ENCODE measurements around the gene SAMD4A. TPM values are rescaled to one million over a fixed set of nuclear protein-coding genes. Genes with fewer than 3 reads are reported as not detected.

The SAMD4A gene
- total RNA-seq, 1 donor from 2014 or later, result 30.6 TPM

DNA sequence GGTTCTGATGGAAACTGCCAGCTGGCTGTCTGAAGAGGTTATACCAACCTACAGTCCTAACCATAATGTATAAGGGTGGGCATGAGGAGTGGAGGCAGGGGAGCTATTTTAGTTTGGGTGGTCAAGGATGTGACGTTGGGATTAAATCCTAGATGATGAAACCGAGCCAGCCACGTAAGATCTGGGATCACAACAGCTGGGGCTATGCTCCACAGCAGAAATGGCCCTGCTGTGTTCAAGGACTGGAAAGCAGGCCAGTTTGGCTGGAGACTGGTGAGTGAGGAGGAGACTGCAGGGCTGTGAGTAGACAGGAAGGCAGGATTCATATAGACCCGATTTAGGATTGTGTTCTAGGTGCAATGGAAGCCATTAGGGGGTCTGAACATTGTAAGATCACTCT lies 66.1 kb downstream of the SAMD4A start:
- no peak for DNase-seq
- TF ChIP-seq, protein P1, sequence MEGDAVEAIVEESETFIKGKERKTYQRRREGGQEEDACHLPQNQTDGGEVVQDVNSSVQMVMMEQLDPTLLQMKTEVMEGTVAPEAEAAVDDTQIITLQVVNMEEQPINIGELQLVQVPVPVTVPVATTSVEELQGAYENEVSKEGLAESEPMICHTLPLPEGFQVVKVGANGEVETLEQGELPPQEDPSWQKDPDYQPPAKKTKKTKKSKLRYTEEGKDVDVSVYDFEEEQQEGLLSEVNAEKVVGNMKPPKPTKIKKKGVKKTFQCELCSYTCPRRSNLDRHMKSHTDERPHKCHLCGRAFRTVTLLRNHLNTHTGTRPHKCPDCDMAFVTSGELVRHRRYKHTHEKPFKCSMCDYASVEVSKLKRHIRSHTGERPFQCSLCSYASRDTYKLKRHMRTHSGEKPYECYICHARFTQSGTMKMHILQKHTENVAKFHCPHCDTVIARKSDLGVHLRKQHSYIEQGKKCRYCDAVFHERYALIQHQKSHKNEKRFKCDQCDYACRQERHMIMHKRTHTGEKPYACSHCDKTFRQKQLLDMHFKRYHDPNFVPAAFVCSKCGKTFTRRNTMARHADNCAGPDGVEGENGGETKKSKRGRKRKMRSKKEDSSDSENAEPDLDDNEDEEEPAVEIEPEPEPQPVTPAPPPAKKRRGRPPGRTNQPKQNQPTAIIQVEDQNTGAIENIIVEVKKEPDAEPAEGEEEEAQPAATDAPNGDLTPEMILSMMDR (IDR thresholded peaks at IDR 0.05), result no peak
- Histone ChIP-seq H3K36me3 (no peaks in the 10 kb centered on the region), H3K27ac (no peak overlapping the region), H3K27me3 (ENCODE audit: low read depth) (no peaks in the 10 kb centered on the region), H3K9me3 (no peaks in the 10 kb centered on the region), H3K4me3 (no peak overlapping the region), H3K4me1 (peaks cover 34% of the 10 kb centered on the region)
- intact Hi-C loops (cut with DNase I), result no loop called here
- no peak for ATAC-seq

- intact Hi-C loops (cut with DNase I), result no loop called here
- H3K36me3 ChIP-seq, result no peaks in the 10 kb centered on the region
- H3K27ac ChIP-seq, result no peak overlapping the region
- peaks cover 13% of the 10 kb centered on the region for H3K4me1 ChIP-seq
- ATAC-seq, result no peak
- H3K9me3 ChIP-seq, result no peaks in the 10 kb centered on the region
- no peak for DNase-seq
- TF ChIP-seq, protein P1 (IDR thresholded peaks at IDR 0.05), result no peak
- H3K27me3 ChIP-seq (ENCODE audit: low read depth), result no peaks in the 10 kb centered on the region
- no peak overlapping the region for H3K4me3 ChIP-seq
Measured at GRCh38 chr14:54637270-54638134, 70.6 kb downstream of the SAMD4A start.

- Histone ChIP-seq H3K27ac (no peak overlapping the region), H3K4me3 (no peak overlapping the region), H3K4me1 (peaks cover 13% of the 10 kb centered on the region), H3K36me3 (no peaks in the 10 kb centered on the region), H3K27me3 (ENCODE audit: low read depth) (no peaks in the 10 kb centered on the region), H3K9me3 (no peaks in the 10 kb centered on the region)
- TF ChIP-seq, protein P1 (IDR thresholded peaks at IDR 0.05), result no peak
- DNase-seq, result no peak
- no peak for ATAC-seq
- intact Hi-C loops (cut with DNase I), result no loop called here
Measured at GRCh38 chr14:54638135-54638446, 71.2 kb downstream of the SAMD4A start.

GRCh38 chr14:54639611-54640010 lies 72.7 kb downstream of the SAMD4A start:
- DNase-seq, result no peak
- Histone ChIP-seq H3K4me3 (no peak overlapping the region), H3K4me1 (peaks cover 13% of the 10 kb centered on the region), H3K27ac (no peak overlapping the region), H3K27me3 (ENCODE audit: low read depth) (no peaks in the 10 kb centered on the region), H3K36me3 (no peaks in the 10 kb centered on the region), H3K9me3 (no peaks in the 10 kb centered on the region)
- intact Hi-C loops (cut with DNase I), result no loop called here
- ATAC-seq, result no peak
- TF ChIP-seq, protein P1 (IDR thresholded peaks at IDR 0.05), result no peak

DNA sequence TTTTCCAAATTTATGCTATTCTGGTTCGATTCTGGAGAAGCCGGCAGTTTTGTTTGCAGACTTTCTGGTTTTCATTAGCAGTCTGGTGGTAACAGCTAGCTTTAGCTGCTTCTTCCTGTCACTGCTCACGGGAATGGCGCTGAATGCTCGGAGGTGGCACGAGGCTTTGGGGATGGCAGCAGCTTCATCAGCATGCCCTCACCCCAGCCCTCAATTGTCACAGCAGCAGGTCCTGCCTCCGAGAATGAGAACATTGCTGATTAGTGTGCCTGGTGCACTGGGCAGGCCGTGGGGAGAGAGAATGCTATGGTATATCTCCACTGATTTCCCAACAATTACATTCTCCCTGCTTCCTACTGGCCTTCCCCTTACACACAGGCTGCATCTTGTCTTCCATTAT lies 73.6 kb downstream of the SAMD4A start:
- TF ChIP-seq, protein P1 (IDR thresholded peaks at IDR 0.05), result no peak
- intact Hi-C loops (cut with DNase I), result no loop called here
- DNase-seq (no peak), ATAC-seq (no peak)
- Histone ChIP-seq H3K9me3 (no peaks in the 10 kb centered on the region), H3K27me3 (ENCODE audit: low read depth) (no peaks in the 10 kb centered on the region), H3K4me1 (peaks cover 13% of the 10 kb centered on the region), H3K27ac (no peak overlapping the region), H3K4me3 (no peak overlapping the region), H3K36me3 (no peaks in the 10 kb centered on the region)

Measured in lower lobe of right lung (tissue), 2 donors.